Measurements from ENCODE around the gene IRAK4.

Gene IRAK4

DNA sequence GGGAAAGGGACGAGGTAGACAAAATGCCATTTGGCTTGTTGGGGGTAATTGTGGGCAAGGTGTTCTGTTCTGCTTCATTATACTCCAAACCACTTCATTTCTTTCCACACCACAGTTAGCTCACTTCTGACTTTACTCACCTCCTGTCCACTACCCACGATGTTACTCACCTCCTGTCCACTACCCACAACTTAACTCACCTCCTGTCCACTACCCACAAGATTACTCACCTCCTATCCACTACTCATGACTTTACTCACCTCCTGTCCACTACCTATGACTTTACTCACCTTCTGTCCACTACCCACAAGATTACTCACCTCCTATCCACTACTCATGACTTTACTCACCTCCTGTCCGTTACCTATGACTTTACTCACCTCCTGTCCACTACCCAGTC, 57.4 kb downstream of the IRAK4 start:
- Histone ChIP-seq H3K4me1 (ENCODE audit: control insufficient read depth, insufficient read depth, low read length) (no peaks in the 10 kb centered on the region), H3K27me3 (ENCODE audit: control insufficient read depth, insufficient read depth, low read length) (no peaks in the 10 kb centered on the region), H3K9me3 (ENCODE audit: control insufficient read depth, insufficient read depth, low read length) (no peaks in the 10 kb centered on the region), H3K4me3 (ENCODE audit: low read depth, low read length) (no peak overlapping the region), H3K9ac (ENCODE audit: low read depth, low read length) (no peak overlapping the region), H3K36me3 (ENCODE audit: control insufficient read depth, insufficient read depth, low read length) (no peaks in the 10 kb centered on the region)

DNA sequence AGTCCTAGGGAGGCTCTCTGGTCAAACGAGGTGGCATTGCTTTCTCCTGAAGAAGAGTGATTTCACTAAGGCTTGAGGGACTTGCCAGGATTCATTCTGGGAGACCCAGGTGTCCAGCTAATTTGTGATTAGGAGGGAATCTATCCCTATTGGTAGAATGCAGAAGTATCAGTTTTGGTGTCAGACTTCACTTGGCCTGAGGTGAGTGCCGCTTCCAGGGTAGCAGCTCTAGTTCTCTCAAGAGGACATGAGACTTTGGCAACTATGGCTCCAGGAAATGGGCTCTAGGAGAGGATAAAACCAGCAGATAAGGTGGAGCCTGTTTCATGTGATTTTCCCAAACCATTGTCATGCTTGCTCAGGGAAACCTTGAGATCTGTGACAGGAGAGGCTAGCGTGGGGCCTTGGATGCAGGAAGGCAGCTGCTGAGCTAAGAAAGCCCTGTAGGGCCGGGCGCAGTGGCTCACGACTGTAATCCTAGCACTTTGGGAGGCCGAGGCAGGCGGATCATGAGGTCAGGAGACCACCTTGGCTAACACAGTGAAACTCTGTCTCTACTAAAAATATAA, 65.5 kb downstream of the IRAK4 start:
- H3K36me3 ChIP-seq (ENCODE audit: control insufficient read depth, insufficient read depth, low read length) = no peaks in the 10 kb centered on the region
- H3K9me3 ChIP-seq (ENCODE audit: control insufficient read depth, insufficient read depth, low read length) = no peaks in the 10 kb centered on the region
- H3K27me3 ChIP-seq (ENCODE audit: control insufficient read depth, insufficient read depth, low read length) = no peaks in the 10 kb centered on the region
- peaks cover 3% of the 10 kb centered on the region for H3K4me1 ChIP-seq (ENCODE audit: control insufficient read depth, insufficient read depth, low read length)
- no peak overlapping the region for H3K4me3 ChIP-seq (ENCODE audit: low read depth, low read length)
- H3K9ac ChIP-seq (ENCODE audit: low read depth, low read length) = no peak overlapping the region

DNA sequence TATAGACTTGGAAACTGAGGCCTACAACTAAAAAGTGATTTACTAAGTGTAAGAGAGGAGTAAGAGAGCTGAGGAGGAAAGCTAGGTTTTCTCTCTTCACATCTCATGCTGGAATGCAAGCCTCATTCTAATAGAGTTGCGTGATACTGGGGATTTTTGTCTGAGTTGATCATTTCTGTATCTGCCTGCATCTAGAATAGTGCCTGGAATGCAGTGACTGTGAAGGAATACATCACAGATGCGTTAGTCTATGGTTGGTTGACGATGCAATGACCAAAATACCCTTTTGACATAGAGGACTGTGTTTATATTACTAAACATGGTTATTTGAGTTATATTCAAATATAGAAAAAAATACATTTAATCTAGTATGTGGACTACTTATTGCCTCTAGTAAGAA, 67.9 kb downstream of the IRAK4 start:
- no peak overlapping the region for H3K4me3 ChIP-seq (ENCODE audit: low read depth, low read length)
- no peaks in the 10 kb centered on the region for H3K36me3 ChIP-seq (ENCODE audit: control insufficient read depth, insufficient read depth, low read length)
- peaks cover 3% of the 10 kb centered on the region for H3K4me1 ChIP-seq (ENCODE audit: control insufficient read depth, insufficient read depth, low read length)

DNA sequence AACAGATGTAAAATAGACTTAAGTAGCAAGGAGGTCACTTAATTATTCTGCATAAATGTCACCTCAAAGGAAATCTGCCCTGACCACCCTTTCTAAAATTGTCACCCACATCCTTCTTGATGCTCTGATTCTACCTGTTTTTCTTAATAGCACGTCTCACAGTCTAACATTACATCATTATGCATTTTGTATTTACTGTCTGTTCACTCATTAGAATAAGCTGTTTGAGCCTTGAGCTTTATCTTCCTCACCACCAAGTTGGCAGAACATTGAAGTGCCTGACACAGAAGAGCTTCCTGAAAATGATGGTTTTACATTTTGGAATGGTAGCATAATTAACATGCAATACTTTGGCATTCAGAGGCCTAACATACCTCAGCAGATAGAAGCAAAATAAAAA, 68.3 kb downstream of the IRAK4 start:
- Histone ChIP-seq H3K9me3 (ENCODE audit: control insufficient read depth, insufficient read depth, low read length) (no peaks in the 10 kb centered on the region), H3K9ac (ENCODE audit: low read depth, low read length) (no peak overlapping the region), H3K4me3 (ENCODE audit: low read depth, low read length) (no peak overlapping the region), H3K36me3 (ENCODE audit: control insufficient read depth, insufficient read depth, low read length) (no peaks in the 10 kb centered on the region), H3K4me1 (ENCODE audit: control insufficient read depth, insufficient read depth, low read length) (peaks cover 3% of the 10 kb centered on the region), H3K27me3 (ENCODE audit: control insufficient read depth, insufficient read depth, low read length) (no peaks in the 10 kb centered on the region)

More for the DNA sequence above, 67.9 kb downstream of the IRAK4 start:
- Histone ChIP-seq H3K9ac (ENCODE audit: low read depth, low read length) (no peak overlapping the region), H3K9me3 (ENCODE audit: control insufficient read depth, insufficient read depth, low read length) (no peaks in the 10 kb centered on the region), H3K27me3 (ENCODE audit: control insufficient read depth, insufficient read depth, low read length) (no peaks in the 10 kb centered on the region)

DNA sequence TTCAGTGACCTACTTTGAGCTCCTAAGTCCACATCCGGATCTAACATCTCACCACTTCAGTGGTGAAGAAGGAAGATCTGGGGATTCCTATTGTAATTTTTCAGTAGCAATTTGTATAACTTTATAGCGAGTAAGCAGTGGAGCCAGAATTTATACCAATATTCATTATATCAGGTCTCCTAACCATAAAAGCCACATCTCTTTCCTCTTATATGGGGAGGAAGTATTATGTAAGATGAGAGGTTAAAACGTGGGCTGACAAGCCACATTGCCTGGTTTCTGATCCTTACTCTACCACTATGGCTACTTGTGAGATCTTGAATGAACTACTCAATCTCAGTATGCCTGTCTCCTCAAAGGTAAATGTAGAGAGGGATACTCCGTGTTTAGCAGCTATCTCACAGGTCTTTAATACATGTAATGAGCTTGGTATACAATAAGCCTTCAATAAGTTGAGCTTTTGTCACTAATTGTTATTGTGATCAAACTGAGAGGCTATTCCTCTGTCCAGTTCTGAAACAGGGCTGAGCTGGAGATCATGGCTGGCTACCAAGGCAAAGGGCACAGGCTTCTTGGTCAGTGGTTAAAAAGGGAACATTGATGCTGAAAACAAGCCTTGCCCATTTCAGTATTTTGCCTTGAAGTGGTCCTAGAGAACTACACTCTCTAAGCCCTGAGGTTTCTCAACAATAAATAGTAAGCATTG, 73.9 kb downstream of the IRAK4 start:
- Histone ChIP-seq H3K4me1 (ENCODE audit: control insufficient read depth, insufficient read depth, low read length) (peaks cover 3% of the 10 kb centered on the region), H3K27me3 (ENCODE audit: control insufficient read depth, insufficient read depth, low read length) (peaks cover 30% of the 10 kb centered on the region), H3K9me3 (ENCODE audit: control insufficient read depth, insufficient read depth, low read length) (no peaks in the 10 kb centered on the region), H3K4me3 (ENCODE audit: low read depth, low read length) (no peak overlapping the region), H3K36me3 (ENCODE audit: control insufficient read depth, insufficient read depth, low read length) (no peaks in the 10 kb centered on the region), H3K9ac (ENCODE audit: low read depth, low read length) (no peak overlapping the region)

DNA sequence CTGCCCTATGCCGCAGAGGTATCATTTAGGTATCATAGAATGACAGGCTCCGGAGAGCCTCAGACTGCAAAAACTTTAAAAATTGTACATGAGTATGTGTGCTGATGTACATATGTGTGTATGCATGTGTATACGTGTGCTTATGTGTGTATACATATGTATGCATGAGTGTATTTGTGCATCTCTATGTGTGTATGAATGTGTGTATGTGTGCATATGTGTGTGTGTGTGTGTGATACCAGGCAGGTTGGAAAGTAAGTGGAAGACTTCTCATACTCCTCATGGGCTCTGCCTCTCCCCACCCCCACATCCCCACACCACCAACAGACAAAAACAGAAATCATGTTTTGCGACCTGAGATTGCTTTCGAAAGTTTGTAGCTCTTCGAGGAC, 76.5 kb downstream of the IRAK4 start:
- no peaks in the 10 kb centered on the region for H3K9me3 ChIP-seq (ENCODE audit: control insufficient read depth, insufficient read depth, low read length)
- H3K4me1 ChIP-seq (ENCODE audit: control insufficient read depth, insufficient read depth, low read length) = peaks cover 3% of the 10 kb centered on the region
- peaks cover 30% of the 10 kb centered on the region for H3K27me3 ChIP-seq (ENCODE audit: control insufficient read depth, insufficient read depth, low read length)
- peak overlapping the region; percentile 59 for H3K4me3 ChIP-seq (ENCODE audit: low read depth, low read length)
- no peaks in the 10 kb centered on the region for H3K36me3 ChIP-seq (ENCODE audit: control insufficient read depth, insufficient read depth, low read length)
- peak overlapping the region; percentile 24 for H3K9ac ChIP-seq (ENCODE audit: low read depth, low read length)

DNA sequence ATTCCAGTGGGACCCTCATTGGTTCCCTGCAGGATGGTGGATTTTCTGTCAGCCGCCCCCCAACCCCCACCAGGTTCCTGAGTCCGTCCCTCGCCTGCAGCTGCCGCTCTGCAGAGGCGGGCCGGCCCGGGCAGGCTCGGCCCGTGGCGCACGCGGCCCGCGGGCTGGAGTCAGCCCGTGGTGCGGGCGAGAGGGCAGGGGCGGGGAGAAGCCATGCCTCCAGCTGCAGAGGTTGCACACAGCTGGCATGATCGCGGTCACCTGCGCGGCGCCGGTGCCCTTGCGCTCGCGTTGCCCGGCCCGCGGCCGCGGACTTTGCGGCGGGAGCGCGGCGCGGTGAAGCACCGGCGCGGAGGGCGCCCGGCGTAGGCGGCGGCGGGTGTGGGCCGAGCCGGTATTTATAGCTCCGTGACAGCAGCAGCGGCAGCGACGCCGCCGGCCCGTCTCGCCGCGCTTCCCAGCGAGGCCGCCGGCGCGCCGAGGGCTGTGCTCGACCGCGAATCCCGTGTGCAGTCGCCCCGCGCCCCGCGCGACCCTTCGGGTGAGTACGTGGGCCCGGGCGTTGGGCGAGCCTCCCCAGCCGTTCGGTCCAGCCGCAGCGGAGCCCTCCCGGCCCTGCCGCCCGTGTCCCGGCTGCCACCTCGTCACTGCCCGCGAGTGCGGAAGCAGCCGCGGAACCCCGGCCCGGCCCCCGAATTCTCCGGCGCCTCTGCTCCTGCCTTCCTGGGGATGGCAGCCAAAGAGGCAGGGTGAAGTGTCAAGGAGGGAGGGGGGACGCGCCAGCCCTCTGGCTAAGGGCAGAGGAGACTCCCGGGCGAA, 77.1 kb downstream of the IRAK4 start, which contains the start of gene TMEM117:
Gene TMEM117, plus strand, starts transcription at position 426 of the 819 bp plus-strand sequence.
- Histone ChIP-seq H3K4me3 (ENCODE audit: low read depth, low read length) (peak within 1 kb of the TSS; percentile 59), H3K27me3 (ENCODE audit: control insufficient read depth, insufficient read depth, low read length) (peaks cover 30% of the 10 kb centered on the region), H3K9ac (ENCODE audit: low read depth, low read length) (peak within 1 kb of the TSS; percentile 51), H3K9me3 (ENCODE audit: control insufficient read depth, insufficient read depth, low read length) (no peaks in the 10 kb centered on the region), H3K4me1 (ENCODE audit: control insufficient read depth, insufficient read depth, low read length) (peaks cover 3% of the 10 kb centered on the region), H3K36me3 (ENCODE audit: control insufficient read depth, insufficient read depth, low read length) (no peaks in the 10 kb centered on the region)

DNA sequence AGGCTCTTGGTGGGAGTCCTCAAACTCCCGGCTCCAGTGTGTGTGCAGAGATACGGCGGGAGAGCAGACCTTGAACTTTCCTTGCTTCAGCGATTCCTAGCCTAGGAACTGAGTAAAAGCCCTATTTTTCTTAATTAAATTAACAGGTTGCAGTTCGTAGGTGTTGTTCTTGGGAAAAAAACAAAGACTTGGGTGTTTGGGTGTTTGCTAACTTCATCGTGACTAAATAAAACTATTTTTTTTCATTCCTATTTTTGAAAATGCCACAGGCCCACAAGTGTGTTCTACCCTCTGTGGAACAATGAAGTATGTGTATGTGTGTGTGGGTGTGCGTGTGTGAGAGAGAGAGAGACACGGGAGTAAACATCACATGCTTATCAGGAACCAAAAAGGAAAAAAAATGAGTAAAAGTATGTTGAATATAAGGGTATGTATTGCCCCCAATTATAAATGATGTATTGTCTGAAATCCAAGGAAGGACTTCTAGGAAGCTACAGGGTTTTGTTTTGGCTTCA, 77.8 kb downstream of the IRAK4 start:
- peak overlapping the region; percentile 59 for H3K4me3 ChIP-seq (ENCODE audit: low read depth, low read length)
- H3K9ac ChIP-seq (ENCODE audit: low read depth, low read length) = peak overlapping the region; percentile 51
- H3K4me1 ChIP-seq (ENCODE audit: control insufficient read depth, insufficient read depth, low read length) = peaks cover 3% of the 10 kb centered on the region
- no peaks in the 10 kb centered on the region for H3K36me3 ChIP-seq (ENCODE audit: control insufficient read depth, insufficient read depth, low read length)
- peaks cover 30% of the 10 kb centered on the region for H3K27me3 ChIP-seq (ENCODE audit: control insufficient read depth, insufficient read depth, low read length)
- no peaks in the 10 kb centered on the region for H3K9me3 ChIP-seq (ENCODE audit: control insufficient read depth, insufficient read depth, low read length)
